ENCODE data around the gene ATP2A2. TPM values are rescaled to one million over a fixed set of nuclear protein-coding genes. Genes with fewer than 3 reads are reported as not detected.

ATP2A2 gene
- polyA plus RNA-seq, 1 donor (not counting 4 experiments of a cell fraction or from before 2014, with no cell fraction given), result 127 TPM

- TF ChIP-seq CTCF (optimal IDR thresholded peaks at IDR 0.05 in 1 of 3, IDR thresholded peaks at IDR 0.05 in 1 of 3, conservative IDR thresholded peaks at IDR 0.05 in 1 of 3; ENCODE audit: extremely low read depth in 1 of 3, insufficient read depth in 2 of 3, low read length in 3 of 3), result no peak
- no peak for TF ChIP-seq EZH2 (IDR thresholded peaks at IDR 0.05; ENCODE audit: low read length)
- H3K79me2 ChIP-seq (ENCODE audit: control insufficient read depth, insufficient read depth, low read length), result peaks cover 73% of the 10 kb centered on the region
- no peak for FAIRE-seq
- no peak overlapping the region for H3K9ac ChIP-seq (ENCODE audit: control insufficient read depth, extremely low read depth, insufficient read depth, low read length)
- no peak overlapping the region for H3K4me2 ChIP-seq (ENCODE audit: control insufficient read depth, extremely low read depth, insufficient read depth, low read depth, low read length)
- dilution Hi-C loops (cut with MboI; ENCODE audit: extremely low pct_ligation_motif_present, low sequenced_read_pairs), result no loop called here
- no peak overlapping the region for H3K4me3 ChIP-seq (ENCODE audit: control insufficient read depth in 2 of 3, extremely low read depth in 1 of 3, insufficient read depth in 2 of 3, low read depth in 1 of 3, low read length in 3 of 3)
- H3K4me1 ChIP-seq (ENCODE audit: control insufficient read depth, extremely low read depth, insufficient read depth, low read length), result peaks cover 3% of the 10 kb centered on the region
- H2AFZ ChIP-seq (ENCODE audit: control insufficient read depth, low read length), result no peak overlapping the region
- no peaks in the 10 kb centered on the region for H3K9me3 ChIP-seq (ENCODE audit: control insufficient read depth, low read depth, low read length)
- no peak for DNase-seq (ENCODE audit: low read depth, low spot score)
- peak overlapping the region; percentile 8 for H3K27ac ChIP-seq (ENCODE audit: control insufficient read depth, insufficient read depth, low read length)
- H3K9me1 ChIP-seq (ENCODE audit: control insufficient read depth, extremely low read depth, insufficient read depth, low read length), result no peaks in the 10 kb centered on the region
- peaks cover 11% of the 10 kb centered on the region for H4K20me1 ChIP-seq (ENCODE audit: control insufficient read depth, extremely low read depth, insufficient read depth, low read length)
- H3K27me3 ChIP-seq (ENCODE audit: control insufficient read depth, extremely low read depth, insufficient read depth, low read length), result no peaks in the 10 kb centered on the region
- H3K36me3 ChIP-seq (ENCODE audit: control insufficient read depth in 2 of 2, extremely low read depth in 1 of 2, insufficient read depth in 2 of 2, low read length in 2 of 2), result peaks cover 45 to 56% of the 10 kb centered on the region in 2 experiments
Observed at GRCh38 chr12:110330544-110330943, 49.5 kb downstream of the ATP2A2 start.

- Histone ChIP-seq H3K36me3 (ENCODE audit: control insufficient read depth in 2 of 2, extremely low read depth in 1 of 2, insufficient read depth in 2 of 2, low read length in 2 of 2) (peaks cover 50 to 58% of the 10 kb centered on the region in 2 experiments), H3K79me2 (ENCODE audit: control insufficient read depth, insufficient read depth, low read length) (peaks cover 65% of the 10 kb centered on the region), H4K20me1 (ENCODE audit: control insufficient read depth, extremely low read depth, insufficient read depth, low read length) (peaks cover 11% of the 10 kb centered on the region), H3K9me1 (ENCODE audit: control insufficient read depth, extremely low read depth, insufficient read depth, low read length) (no peaks in the 10 kb centered on the region), H3K4me2 (ENCODE audit: control insufficient read depth, extremely low read depth, insufficient read depth, low read depth, low read length) (no peak overlapping the region), H3K27me3 (ENCODE audit: control insufficient read depth, extremely low read depth, insufficient read depth, low read length) (no peaks in the 10 kb centered on the region), H3K4me3 (ENCODE audit: control insufficient read depth in 2 of 3, extremely low read depth in 1 of 3, insufficient read depth in 2 of 3, low read depth in 1 of 3, low read length in 3 of 3) (no peak overlapping the region), H3K9me3 (ENCODE audit: control insufficient read depth, low read depth, low read length) (no peaks in the 10 kb centered on the region), H3K27ac (ENCODE audit: control insufficient read depth, insufficient read depth, low read length) (no peak overlapping the region), H3K4me1 (ENCODE audit: control insufficient read depth, extremely low read depth, insufficient read depth, low read length) (peaks cover 3% of the 10 kb centered on the region), H3K9ac (ENCODE audit: control insufficient read depth, extremely low read depth, insufficient read depth, low read length) (no peak overlapping the region), H2AFZ (ENCODE audit: control insufficient read depth, low read length) (no peak overlapping the region)
- DNase-seq (ENCODE audit: low read depth, low spot score) (no peak), FAIRE-seq (no peak)
- dilution Hi-C loops (cut with MboI; ENCODE audit: extremely low pct_ligation_motif_present, low sequenced_read_pairs), result no loop called here
- TF ChIP-seq EZH2 (IDR thresholded peaks at IDR 0.05; ENCODE audit: low read length) (no peak), CTCF (optimal IDR thresholded peaks at IDR 0.05 in 1 of 3, IDR thresholded peaks at IDR 0.05 in 1 of 3, conservative IDR thresholded peaks at IDR 0.05 in 1 of 3; ENCODE audit: extremely low read depth in 1 of 3, insufficient read depth in 2 of 3, low read length in 3 of 3) (no peak)
Observed at GRCh38 chr12:110333201-110333600, 52.2 kb downstream of the ATP2A2 start.
